ENCODE measurements around the gene PIH1D1. TPM values are rescaled to one million over a fixed set of nuclear protein-coding genes. Genes with fewer than 3 reads are reported as not detected.

The PIH1D1 gene
- total and polyA plus RNA-seq, 2 of the 8 experiments (the other 6 are each of a cell fraction or from before 2014, with no cell fraction given), result 146 to 195 TPM

- TF ChIP-seq SUZ12 (IDR thresholded peaks at IDR 0.05; ENCODE audit: low read length) (no peak), TCF12 (IDR thresholded peaks at IDR 0.05; ENCODE audit: low read depth, low read length) (peak; percentile 85; the same call in 1 of the 2 replicates), BCL11A (IDR thresholded peaks at IDR 0.05; ENCODE audit: low read depth in 2 of 2, low read length in 2 of 2) (no peak), CTCF (IDR thresholded peaks at IDR 0.05; ENCODE audit: control extremely low read depth in 1 of 3, insufficient read depth in 1 of 3, low read depth in 1 of 3, low read length in 3 of 3) (no peak), CREB1 (IDR thresholded peaks at IDR 0.05) (no peak), PHF8 (conservative IDR thresholded peaks at IDR 0.05; ENCODE audit: low read depth, low read length) (no peak), HDAC6 (IDR thresholded peaks at IDR 0.05; ENCODE audit: low read depth, low read length) (no peak), RBBP5 (IDR thresholded peaks at IDR 0.05; ENCODE audit: borderline replicate concordance, low read depth, low read length) (peak; percentile 88; the same call in 1 of the 2 replicates), KDM1A (IDR thresholded peaks at IDR 0.05; ENCODE audit: borderline replicate concordance, low read length) (no peak), EZH2 (IDR thresholded peaks at IDR 0.05; ENCODE audit: low read depth, low read length, severe bottlenecking) (no peak), TAF1 (IDR thresholded peaks at IDR 0.05; ENCODE audit: low read depth, low read length) (peak; percentile 42; the same call in 1 of the 2 replicates), ASH2L (IDR thresholded peaks at IDR 0.05; ENCODE audit: low read length) (peak; percentile 82), KDM4A (IDR thresholded peaks at IDR 0.05; ENCODE audit: low read depth, low read length, severe bottlenecking) (no peak), SP2 (IDR thresholded peaks at IDR 0.05; ENCODE audit: low read length) (no peak), SIRT6 (IDR thresholded peaks at IDR 0.05; ENCODE audit: low read length) (no peak), BACH1 (IDR thresholded peaks at IDR 0.05; ENCODE audit: low read length) (no peak), ATF3 (IDR thresholded peaks at IDR 0.05; ENCODE audit: insufficient read depth, low read depth, low read length) (no peak), NANOG (IDR thresholded peaks at IDR 0.05; ENCODE audit: insufficient read depth, low read depth, low read length, poor library complexity, severe bottlenecking) (peak; percentile 20), E2F6 (IDR thresholded peaks at IDR 0.05) (no peak), ZNF274 (IDR thresholded peaks at IDR 0.05; ENCODE audit: borderline replicate concordance, extremely low read depth, low read length) (no peak), CHD2 (IDR thresholded peaks at IDR 0.05; ENCODE audit: low read length) (no peak; the same call in 1 of the 2 replicates)
These were observed 48.0 kb downstream of the PIH1D1 start (continued) for GRCh38 chr19:49403404-49404187.

Measured in H1 (cell line).